Loucy (cell line): ENCODE measurements around the gene BMERB1.

ENCODE experiments used
- EZH2phosphoT487 ChIP-seq: fragments of 200-600 bp; IDR thresholded peaks from 2 replicates; pipeline ENCODE4 v1.6.1; 2018; ENCODE audit warnings: antibody characterized with exemption, mild to moderate bottlenecking, moderate library complexity, borderline replicate concordance
- TF ChIP-seq, protein P1 (sequence below): fragments of 200-600 bp; sonication (generic); conservative IDR thresholded peaks from 2 replicates; pipeline ENCODE4 v1.5.1; 2014; ENCODE audit warnings: mild to moderate bottlenecking, antibody characterized with exemption, low read length

DNA sequence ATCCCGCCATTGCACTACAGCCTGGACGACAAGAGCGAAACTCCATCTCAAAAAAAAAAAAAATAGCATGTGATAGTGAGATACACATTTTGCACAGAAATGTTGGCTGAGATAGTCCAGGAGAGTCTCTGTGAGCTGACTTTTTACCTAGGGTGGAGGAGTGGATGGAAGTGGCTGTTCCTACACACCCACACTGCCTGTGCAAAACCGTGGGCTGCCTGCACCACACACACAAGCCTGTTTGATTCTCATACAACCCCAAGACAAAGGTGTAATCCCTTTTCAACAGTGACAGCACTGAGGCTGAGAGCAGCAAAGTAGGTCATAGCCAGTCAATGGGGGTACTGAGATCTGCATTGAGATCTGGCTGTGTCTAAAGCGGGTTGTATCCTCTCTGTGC lies 121.7 kb downstream of the BMERB1 start:
- TF ChIP-seq, protein P1, sequence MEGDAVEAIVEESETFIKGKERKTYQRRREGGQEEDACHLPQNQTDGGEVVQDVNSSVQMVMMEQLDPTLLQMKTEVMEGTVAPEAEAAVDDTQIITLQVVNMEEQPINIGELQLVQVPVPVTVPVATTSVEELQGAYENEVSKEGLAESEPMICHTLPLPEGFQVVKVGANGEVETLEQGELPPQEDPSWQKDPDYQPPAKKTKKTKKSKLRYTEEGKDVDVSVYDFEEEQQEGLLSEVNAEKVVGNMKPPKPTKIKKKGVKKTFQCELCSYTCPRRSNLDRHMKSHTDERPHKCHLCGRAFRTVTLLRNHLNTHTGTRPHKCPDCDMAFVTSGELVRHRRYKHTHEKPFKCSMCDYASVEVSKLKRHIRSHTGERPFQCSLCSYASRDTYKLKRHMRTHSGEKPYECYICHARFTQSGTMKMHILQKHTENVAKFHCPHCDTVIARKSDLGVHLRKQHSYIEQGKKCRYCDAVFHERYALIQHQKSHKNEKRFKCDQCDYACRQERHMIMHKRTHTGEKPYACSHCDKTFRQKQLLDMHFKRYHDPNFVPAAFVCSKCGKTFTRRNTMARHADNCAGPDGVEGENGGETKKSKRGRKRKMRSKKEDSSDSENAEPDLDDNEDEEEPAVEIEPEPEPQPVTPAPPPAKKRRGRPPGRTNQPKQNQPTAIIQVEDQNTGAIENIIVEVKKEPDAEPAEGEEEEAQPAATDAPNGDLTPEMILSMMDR, result no peak
- no peak for TF ChIP-seq EZH2phosphoT487
